OCI-LY1 (cell line): Measurements from ENCODE around the gene PTPRM.

Experiments used
- H2AFZ ChIP-seq: fragments of 200-600 bp; sonication (generic), shearing (Covaris generic); 2 replicates; pipeline ENCODE4 v1.6.0; 2014; ENCODE audit warnings: antibody characterized with exemption, mild to moderate bottlenecking, low read length
- H3F3A ChIP-seq: fragments of 200-600 bp; sonication (generic), shearing (Covaris generic); 2 replicates; pipeline ENCODE4 v1.6.0; 2014; ENCODE audit warnings: mild to moderate bottlenecking, antibody characterized with exemption, low read length, moderate library complexity; ENCODE audit not compliant: insufficient read depth
- H3K27ac ChIP-seq: fragments of 200-600 bp; sonication (generic); 2 replicates; pipeline ENCODE4 v1.5.1; 2014; ENCODE audit warnings: low read length, mixed run types, mild to moderate bottlenecking, low read depth; ENCODE audit not compliant: poor library complexity, severe bottlenecking
- H3K27me3 ChIP-seq: fragments of 200-600 bp; sonication (generic); 2 replicates; pipeline ENCODE4 v1.6.0; 2014; ENCODE audit warnings: antibody characterized with exemption, mild to moderate bottlenecking, low read length, moderate library complexity; ENCODE audit not compliant: insufficient read depth
- H3K36me3 ChIP-seq: fragments of 200-600 bp; sonication (generic); 2 replicates; pipeline ENCODE4 v1.6.1; 2014; ENCODE audit warnings: mild to moderate bottlenecking, antibody characterized with exemption, low read length, moderate library complexity, mixed read lengths; ENCODE audit not compliant: insufficient read depth
- H3K4me1 ChIP-seq: fragments of 200-600 bp; sonication (generic); 2 replicates; pipeline ENCODE4 v1.5.1; 2014; ENCODE audit warnings: mild to moderate bottlenecking, low read length, moderate library complexity; ENCODE audit not compliant: insufficient read depth, severe bottlenecking
- H3K4me2 ChIP-seq: fragments of 200-600 bp; sonication (generic), shearing (Covaris generic); 2 replicates; pipeline ENCODE4 v1.6.1; 2014; ENCODE audit warnings: low read length
- H3K4me3 ChIP-seq: fragments of 200-600 bp; sonication (generic); 2 replicates; pipeline ENCODE4 v1.5.1; 2014; ENCODE audit warnings: low read length, low read depth, mild to moderate bottlenecking, mixed read lengths; ENCODE audit not compliant: poor library complexity, severe bottlenecking
- H3K79me2 ChIP-seq: fragments of 200-600 bp; shearing (Covaris generic); 2 replicates; pipeline ENCODE4 v1.6.1; 2016; ENCODE audit warnings: mixed run types, low read length, mixed read lengths; ENCODE audit not compliant: insufficient read depth
- H3K9ac ChIP-seq: fragments of 200-600 bp; sonication (generic), shearing (Covaris generic); 2 replicates; pipeline ENCODE4 v1.6.1; 2014; ENCODE audit warnings: mild to moderate bottlenecking, low read length, mixed read lengths
- H3K9me2 ChIP-seq: fragments of 200-600 bp; sonication (generic), shearing (Covaris generic); 2 replicates; pipeline ENCODE4 v1.6.1; 2014; ENCODE audit warnings: low read depth, mild to moderate bottlenecking, low read length, mixed read lengths
- H3K9me3 ChIP-seq: fragments of 200-600 bp; shearing (Covaris generic); 2 replicates; pipeline ENCODE4 v1.6.1; 2014; ENCODE audit warnings: low read length, mixed read lengths
- H4K20me1 ChIP-seq: fragments of 200-600 bp; sonication (generic), shearing (Covaris generic); 2 replicates; pipeline ENCODE4 v1.6.0; 2016; ENCODE audit warnings: mild to moderate bottlenecking, low read length; ENCODE audit not compliant: insufficient read depth
- EZH2 ChIP-seq: fragments of 200-600 bp; sonication (generic), shearing (Covaris generic); IDR thresholded peaks from 2 replicates; pipeline ENCODE4 v1.8.0; 2017; ENCODE audit warnings: borderline replicate concordance, mixed run types, mild to moderate bottlenecking, antibody characterized with exemption, low read length, moderate library complexity, mixed read lengths
- TF ChIP-seq, protein P1 (sequence below): fragments of 200-600 bp; sonication (generic), shearing (Covaris generic); IDR thresholded peaks from 2 replicates; pipeline ENCODE4 v1.5.1; 2017; ENCODE audit warnings: mild to moderate bottlenecking, antibody characterized with exemption, low read length, moderate library complexity, mixed read lengths

PTPRM gene

DNA sequence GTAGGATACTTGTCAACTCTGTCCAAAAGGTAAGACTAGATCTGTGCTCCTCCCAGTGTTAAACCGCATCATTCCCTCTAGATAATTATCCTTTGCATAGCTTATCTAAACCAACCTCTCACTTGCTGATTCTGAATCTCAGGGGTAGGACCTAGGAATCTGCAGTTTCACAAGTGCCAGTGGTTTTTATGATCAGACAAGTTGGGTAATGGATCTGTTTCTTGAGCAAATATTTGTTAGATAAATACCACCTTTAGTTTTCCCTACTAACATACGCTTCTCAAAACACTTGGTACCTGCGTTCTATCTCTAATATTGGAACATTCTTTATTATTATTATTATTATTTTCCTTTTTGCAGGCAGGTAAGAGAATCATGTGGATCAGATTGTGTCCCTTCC, 439.9 kb downstream of the PTPRM start:
- H3K9me2 ChIP-seq = no peaks in the 10 kb centered on the region

GRCh38 chr18:8008033-8008432, 440.9 kb downstream of the PTPRM start:
- H3K9me3 ChIP-seq = no peaks in the 10 kb centered on the region
- H3K36me3 ChIP-seq = no peaks in the 10 kb centered on the region
- no peaks in the 10 kb centered on the region for H3F3A ChIP-seq
- H4K20me1 ChIP-seq = no peaks in the 10 kb centered on the region
- no peaks in the 10 kb centered on the region for H3K4me1 ChIP-seq
- TF ChIP-seq EZH2 = no peak
- TF ChIP-seq, protein P1, sequence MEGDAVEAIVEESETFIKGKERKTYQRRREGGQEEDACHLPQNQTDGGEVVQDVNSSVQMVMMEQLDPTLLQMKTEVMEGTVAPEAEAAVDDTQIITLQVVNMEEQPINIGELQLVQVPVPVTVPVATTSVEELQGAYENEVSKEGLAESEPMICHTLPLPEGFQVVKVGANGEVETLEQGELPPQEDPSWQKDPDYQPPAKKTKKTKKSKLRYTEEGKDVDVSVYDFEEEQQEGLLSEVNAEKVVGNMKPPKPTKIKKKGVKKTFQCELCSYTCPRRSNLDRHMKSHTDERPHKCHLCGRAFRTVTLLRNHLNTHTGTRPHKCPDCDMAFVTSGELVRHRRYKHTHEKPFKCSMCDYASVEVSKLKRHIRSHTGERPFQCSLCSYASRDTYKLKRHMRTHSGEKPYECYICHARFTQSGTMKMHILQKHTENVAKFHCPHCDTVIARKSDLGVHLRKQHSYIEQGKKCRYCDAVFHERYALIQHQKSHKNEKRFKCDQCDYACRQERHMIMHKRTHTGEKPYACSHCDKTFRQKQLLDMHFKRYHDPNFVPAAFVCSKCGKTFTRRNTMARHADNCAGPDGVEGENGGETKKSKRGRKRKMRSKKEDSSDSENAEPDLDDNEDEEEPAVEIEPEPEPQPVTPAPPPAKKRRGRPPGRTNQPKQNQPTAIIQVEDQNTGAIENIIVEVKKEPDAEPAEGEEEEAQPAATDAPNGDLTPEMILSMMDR = no peak
- H3K27ac ChIP-seq = no peak overlapping the region
- H3K27me3 ChIP-seq = no peaks in the 10 kb centered on the region
- H3K9ac ChIP-seq = no peak overlapping the region
- no peaks in the 10 kb centered on the region for H3K79me2 ChIP-seq
- H3K4me2 ChIP-seq = no peak overlapping the region
- no peak overlapping the region for H2AFZ ChIP-seq
- H3K4me3 ChIP-seq = no peak overlapping the region
- no peaks in the 10 kb centered on the region for H3K9me2 ChIP-seq

More for the DNA sequence above, 439.9 kb downstream of the PTPRM start:
- Histone ChIP-seq H3K79me2 (no peaks in the 10 kb centered on the region), H2AFZ (no peak overlapping the region), H3K27me3 (no peaks in the 10 kb centered on the region), H3K36me3 (no peaks in the 10 kb centered on the region), H3F3A (no peaks in the 10 kb centered on the region), H3K4me1 (no peaks in the 10 kb centered on the region), H4K20me1 (no peaks in the 10 kb centered on the region), H3K27ac (no peak overlapping the region), H3K9me3 (no peaks in the 10 kb centered on the region), H3K4me2 (no peak overlapping the region), H3K4me3 (no peak overlapping the region), H3K9ac (no peak overlapping the region)
- TF ChIP-seq, protein P1 = no peak
- TF ChIP-seq EZH2 = no peak

- TF ChIP-seq EZH2 = no peak
- TF ChIP-seq, protein P1 = no peak
- Histone ChIP-seq H3K4me1 (no peaks in the 10 kb centered on the region), H3K9ac (no peak overlapping the region), H3F3A (no peaks in the 10 kb centered on the region), H2AFZ (no peak overlapping the region), H3K9me3 (no peaks in the 10 kb centered on the region), H3K36me3 (no peaks in the 10 kb centered on the region), H3K4me3 (no peak overlapping the region), H4K20me1 (no peaks in the 10 kb centered on the region), H3K79me2 (no peaks in the 10 kb centered on the region), H3K27me3 (no peaks in the 10 kb centered on the region), H3K4me2 (no peak overlapping the region), H3K27ac (no peak overlapping the region), H3K9me2 (no peaks in the 10 kb centered on the region)
These were observed 444.2 kb downstream of the PTPRM start for GRCh38 chr18:8011361-8011760.
